ENCODE measurements around the gene DHH. TPM values are rescaled to one million over a fixed set of nuclear protein-coding genes. Genes with fewer than 3 reads are reported as not detected.
A peak's percentile ranks its signal among the peaks of the same experiment; 100 is the strongest.
"Not testable (repeated sequence)": the region's sequence is repeated elsewhere in the genome, so short reads cannot be mapped to it uniquely, and the experiment has no call there.

Gene DHH
- total RNA-seq, 1 donor from 2014 or later: 31.5 TPM

DNA sequence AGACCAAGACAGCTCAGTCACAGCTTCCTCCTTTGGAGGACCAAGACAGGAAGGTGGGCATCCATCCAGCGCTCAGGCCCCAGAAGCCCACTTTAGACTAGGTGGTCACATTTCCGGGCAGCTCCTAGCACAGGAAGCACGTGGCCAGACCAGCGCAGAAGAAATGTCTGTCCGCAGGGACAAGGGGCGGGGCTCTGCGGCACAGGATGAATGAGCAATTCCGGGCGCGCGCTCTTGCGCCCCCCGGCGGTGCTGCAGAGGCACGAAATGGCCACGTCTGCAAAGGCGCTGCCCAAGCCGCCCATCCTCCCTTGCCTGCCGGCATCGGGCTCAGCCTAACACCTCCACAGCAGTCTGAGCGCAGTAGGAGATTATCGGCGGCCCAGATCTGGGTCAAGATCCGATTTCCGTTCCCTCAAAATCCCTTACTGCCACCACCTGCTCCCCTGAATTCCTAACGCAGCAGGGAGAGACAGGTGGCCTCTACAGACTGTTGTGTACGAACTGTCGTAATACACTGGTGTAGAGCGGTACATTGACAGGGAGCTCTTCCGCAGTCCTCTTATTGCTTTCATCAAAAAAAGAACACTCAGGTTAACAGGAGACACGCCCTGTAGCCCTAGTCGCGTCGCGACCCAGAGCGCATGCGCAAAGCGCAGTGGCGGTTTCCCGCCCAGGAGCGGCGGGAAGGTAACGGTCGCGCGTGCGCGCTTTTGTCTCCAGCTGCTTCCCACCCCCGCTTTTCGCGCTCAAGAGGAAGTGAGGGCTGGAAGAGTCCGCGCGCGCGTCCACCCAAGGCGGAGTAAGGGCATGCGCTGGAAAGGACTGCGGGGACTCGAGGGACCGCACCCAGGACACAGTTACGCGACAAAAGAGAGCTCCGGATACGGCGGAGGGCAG is 35.8 kb upstream of the DHH start:
- Histone ChIP-seq H3K27ac (peak overlapping the region; percentile 100), H3K36me3 (peaks cover 22 to 28% of the 10 kb centered on the region in 2 donors), H3K4me1 (peaks cover 14 to 23% of the 10 kb centered on the region in 2 donors), H3K27me3 (no peaks in the 10 kb centered on the region), H3K9me3 (no peaks in the 10 kb centered on the region), H3K4me3 (peak overlapping the region; percentile 92)
- peak; percentile 83 to 97 for DNase-seq (ENCODE audit: low spot score in 2 of 2)
- intact Hi-C loops (cut with DNase I): loop anchor here (1.0 to 5.0 kb wide), 6 partner anchors 20 to 612 kb away; partner anchors contain the start of genes LMBR1L, RHEBL1, TMBIM6 and TUBA1A
- TF ChIP-seq, protein P1, sequence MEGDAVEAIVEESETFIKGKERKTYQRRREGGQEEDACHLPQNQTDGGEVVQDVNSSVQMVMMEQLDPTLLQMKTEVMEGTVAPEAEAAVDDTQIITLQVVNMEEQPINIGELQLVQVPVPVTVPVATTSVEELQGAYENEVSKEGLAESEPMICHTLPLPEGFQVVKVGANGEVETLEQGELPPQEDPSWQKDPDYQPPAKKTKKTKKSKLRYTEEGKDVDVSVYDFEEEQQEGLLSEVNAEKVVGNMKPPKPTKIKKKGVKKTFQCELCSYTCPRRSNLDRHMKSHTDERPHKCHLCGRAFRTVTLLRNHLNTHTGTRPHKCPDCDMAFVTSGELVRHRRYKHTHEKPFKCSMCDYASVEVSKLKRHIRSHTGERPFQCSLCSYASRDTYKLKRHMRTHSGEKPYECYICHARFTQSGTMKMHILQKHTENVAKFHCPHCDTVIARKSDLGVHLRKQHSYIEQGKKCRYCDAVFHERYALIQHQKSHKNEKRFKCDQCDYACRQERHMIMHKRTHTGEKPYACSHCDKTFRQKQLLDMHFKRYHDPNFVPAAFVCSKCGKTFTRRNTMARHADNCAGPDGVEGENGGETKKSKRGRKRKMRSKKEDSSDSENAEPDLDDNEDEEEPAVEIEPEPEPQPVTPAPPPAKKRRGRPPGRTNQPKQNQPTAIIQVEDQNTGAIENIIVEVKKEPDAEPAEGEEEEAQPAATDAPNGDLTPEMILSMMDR (IDR thresholded peaks at IDR 0.05): peak; percentile 89 to 95 (median 93)

DNA sequence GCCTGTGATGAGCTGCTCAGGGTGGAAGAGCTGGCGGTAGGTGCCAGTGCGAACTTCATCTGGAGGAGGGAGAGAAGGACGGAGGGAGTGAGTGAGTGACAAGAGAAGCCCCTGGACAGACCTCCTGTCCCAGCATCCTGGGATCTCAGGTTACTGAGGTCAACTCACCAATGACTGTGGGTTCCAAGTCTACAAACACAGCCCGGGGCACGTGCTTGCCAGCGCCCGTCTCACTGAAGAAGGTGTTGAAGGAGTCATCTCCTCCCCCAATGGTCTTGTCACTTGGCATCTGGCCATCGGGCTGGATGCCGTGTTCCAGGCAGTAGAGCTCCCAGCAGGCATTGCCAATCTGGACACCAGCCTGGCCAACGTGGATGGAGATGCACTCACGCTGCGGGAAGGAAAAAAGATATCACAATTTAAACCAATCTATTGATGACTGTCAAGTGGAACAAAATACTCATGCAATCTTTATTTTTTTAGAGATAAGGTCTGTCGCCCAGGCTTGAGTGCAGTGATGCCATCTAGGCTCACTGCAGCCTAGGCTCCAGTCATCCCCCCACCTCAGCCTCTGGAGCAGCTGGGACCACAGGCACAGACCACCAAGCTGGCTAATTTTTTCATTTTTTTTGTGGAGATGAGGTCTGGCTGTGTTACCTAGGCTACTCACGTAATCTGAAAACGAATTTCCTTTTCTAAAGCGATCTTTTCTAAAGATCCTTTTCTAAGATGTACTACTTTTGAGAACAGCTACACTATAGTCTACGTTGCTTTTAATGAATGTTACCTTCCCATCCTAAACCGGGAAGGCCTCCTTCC is 34.9 kb upstream of the DHH start:
- H3K4me1 ChIP-seq: peaks cover 14 to 23% of the 10 kb centered on the region in 2 donors

DNA sequence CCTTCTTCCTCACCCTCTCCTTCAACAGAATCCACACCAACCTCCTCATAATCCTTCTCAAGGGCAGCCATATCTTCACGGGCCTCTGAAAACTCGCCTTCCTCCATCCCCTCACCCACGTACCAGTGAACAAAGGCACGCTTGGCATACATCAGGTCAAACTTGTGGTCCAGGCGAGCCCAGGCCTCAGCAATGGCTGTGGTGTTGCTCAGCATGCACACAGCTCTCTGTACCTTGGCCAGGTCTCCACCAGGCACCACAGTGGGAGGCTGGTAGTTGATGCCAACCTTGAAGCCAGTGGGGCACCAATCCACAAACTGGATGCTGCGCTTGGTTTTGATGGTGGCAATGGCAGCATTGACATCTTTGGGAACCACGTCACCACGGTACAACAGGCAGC is 33.4 kb upstream of the DHH start:
- DNase-seq (ENCODE audit: low spot score in 2 of 2); H3K27me3 ChIP-seq; H3K9me3 ChIP-seq; intact Hi-C loops (cut with DNase I); H3K4me3 ChIP-seq; H3K27ac ChIP-seq: not testable (repeated sequence)
- H3K4me1 ChIP-seq: peaks cover 13 to 14% of the 10 kb centered on the region in 2 donors
- H3K36me3 ChIP-seq: peaks cover 22 to 28% of the 10 kb centered on the region in 2 donors

More for the DNA sequence above, 34.9 kb upstream of the DHH start:
- Histone ChIP-seq H3K4me3 (peak overlapping the region; percentile 92), H3K9me3 (no peaks in the 10 kb centered on the region), H3K36me3 (peaks cover 22 to 28% of the 10 kb centered on the region in 2 donors), H3K27me3 (no peaks in the 10 kb centered on the region), H3K27ac (peak overlapping the region; percentile 100)
- DNase-seq (ENCODE audit: low spot score in 2 of 2): no peak
- intact Hi-C loops (cut with DNase I): loop anchor here (1.0 to 5.0 kb wide), 5 partner anchors 19 to 613 kb away; partner anchors contain the start of genes LMBR1L, RHEBL1 and TMBIM6
- TF ChIP-seq, protein P1 (IDR thresholded peaks at IDR 0.05): no peak

DNA sequence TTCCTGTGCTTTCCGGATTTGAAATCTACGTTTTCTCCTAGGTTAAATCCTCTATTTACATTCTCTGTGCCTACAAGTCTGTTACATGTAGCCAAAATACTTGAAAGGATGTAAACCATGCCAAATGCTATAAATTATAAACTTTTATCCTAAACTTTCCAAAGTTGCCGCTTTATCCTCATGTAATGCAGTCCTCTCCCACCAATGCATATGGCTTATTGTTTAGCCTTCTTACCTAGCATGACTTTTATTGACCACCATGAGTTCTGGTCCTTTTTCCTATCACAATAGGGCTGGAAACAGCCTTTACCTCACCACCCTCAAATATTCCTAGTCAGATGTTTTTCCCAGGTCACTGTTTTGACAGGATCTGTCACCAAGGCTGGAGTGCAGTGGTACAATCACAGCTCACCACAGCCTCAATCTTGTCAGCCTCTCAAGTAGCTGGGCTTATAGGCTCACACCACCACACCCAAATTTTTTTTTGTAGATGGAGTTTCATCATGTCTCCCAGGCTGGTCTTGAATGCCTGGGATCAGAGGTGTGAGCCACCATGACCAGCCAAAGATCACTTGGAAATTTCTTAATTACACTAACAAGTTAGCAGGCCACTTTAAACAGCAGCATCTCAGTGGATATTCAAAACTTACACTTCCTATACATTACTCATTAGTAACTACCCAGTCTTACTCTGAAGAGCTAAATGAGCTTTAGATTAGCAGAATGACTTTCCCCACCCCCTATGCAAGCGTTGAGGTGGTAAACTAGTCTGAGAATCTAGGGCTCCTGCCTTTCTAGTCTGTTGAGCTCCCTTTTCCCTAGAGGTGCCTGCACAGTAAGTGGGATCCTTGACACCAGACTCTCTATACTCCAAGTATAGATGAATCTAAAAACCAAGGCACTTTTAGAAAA is 32.5 kb upstream of the DHH start:
- H3K9me3 ChIP-seq: no peaks in the 10 kb centered on the region
- intact Hi-C loops (cut with DNase I): no loop called here
- TF ChIP-seq, protein P1 (IDR thresholded peaks at IDR 0.05): no peak
- H3K36me3 ChIP-seq: peaks cover 22 to 28% of the 10 kb centered on the region in 2 donors
- no peak overlapping the region for H3K4me3 ChIP-seq
- DNase-seq (ENCODE audit: low spot score in 2 of 2): no peak
- H3K27ac ChIP-seq: no peak overlapping the region
- no peaks in the 10 kb centered on the region for H3K27me3 ChIP-seq
- peaks cover 11 to 14% of the 10 kb centered on the region in 2 donors for H3K4me1 ChIP-seq

DNA sequence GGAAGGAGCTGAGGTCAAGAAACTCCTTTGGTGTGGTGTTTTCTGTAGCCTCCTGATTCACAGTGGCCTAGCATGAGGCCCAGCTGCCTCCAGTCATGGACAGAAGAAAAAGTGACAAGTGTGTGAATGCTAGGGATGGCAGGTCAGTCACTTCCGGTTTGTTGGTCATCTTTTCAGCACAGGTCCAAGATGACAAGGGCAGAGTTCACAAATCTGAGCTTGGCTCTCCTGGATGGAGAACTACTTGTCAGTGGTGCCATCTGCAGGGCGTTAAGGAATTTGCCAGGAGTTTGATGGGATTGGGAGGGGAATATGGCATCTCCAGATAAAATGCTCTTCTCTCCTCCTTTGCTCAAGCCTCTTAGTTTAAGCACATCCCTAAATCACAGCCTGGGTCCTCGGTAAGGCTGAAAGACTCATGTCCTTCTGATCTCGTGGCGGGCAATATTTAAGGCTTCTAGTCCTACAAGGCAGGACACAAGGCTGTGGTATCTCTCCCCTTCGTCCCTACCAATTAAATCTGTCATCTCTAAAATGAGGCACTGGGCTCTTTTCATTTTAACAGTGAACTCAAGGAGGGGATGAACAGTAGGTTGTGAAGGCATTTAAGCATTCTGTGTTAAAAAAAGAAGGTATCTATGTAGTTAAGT is 26.6 kb upstream of the DHH start:
- Histone ChIP-seq H3K4me1 (no peaks in the 10 kb centered on the region), H3K4me3 (no peak overlapping the region), H3K36me3 (no peaks in the 10 kb centered on the region), H3K27me3 (no peaks in the 10 kb centered on the region), H3K27ac (no peak overlapping the region), H3K9me3 (no peaks in the 10 kb centered on the region)
- TF ChIP-seq, protein P1 (IDR thresholded peaks at IDR 0.05): peak in 2 of 3 experiments; percentile 55 to 57
- DNase-seq (ENCODE audit: low spot score in 2 of 2): no peak
- intact Hi-C loops (cut with DNase I): loop anchor here (1.0 kb wide), 2 partner anchors 33 to 57 kb away; no protein-coding TSS in a partner anchor

Measured in ascending aorta (tissue), 2 donors.